ENCODE data around the gene SMG7. TPM values are rescaled to one million over a fixed set of nuclear protein-coding genes. Genes with fewer than 3 reads are reported as not detected.

SMG7 gene
- total and polyA plus RNA-seq, 5 donors, result 18.6 to 50.8 (median 39.1) TPM

Other genes with a start within 250 kb of the SMG7 start
- 10 to 100 TPM; 32.8 to 80.6 (median 47.0) TPM for gene NMNAT2, start 54.1 kb upstream of the SMG7 start, total RNA-seq
- gene NMNAT2, start 54.1 kb upstream of the SMG7 start, polyA plus RNA-seq, result 14.1 TPM
- 1 to 10 TPM; 3.3 to 6.4 (median 6.0) TPM for gene NCF2, start 118.0 kb downstream of the SMG7 start, total RNA-seq
- 1.4 TPM for gene NCF2, start 118.0 kb downstream of the SMG7 start, polyA plus RNA-seq
- gene ARPC5, start 163.3 kb downstream of the SMG7 start, total RNA-seq, result 10 to 100 TPM; 36.5 to 74.7 (median 52.4) TPM
- gene ARPC5, start 163.3 kb downstream of the SMG7 start, polyA plus RNA-seq, result 41.1 TPM
- gene APOBEC4, start 180.8 kb downstream of the SMG7 start, total RNA-seq, result under 1 TPM in 1 of 4 donors, not detected in 3; 0.09 TPM
- gene APOBEC4, start 180.8 kb downstream of the SMG7 start, polyA plus RNA-seq, result not detected